ENCODE data around the gene RHOJ.
"Not testable (repeated sequence)": the region's sequence is repeated elsewhere in the genome, so short reads cannot be mapped to it uniquely, and the experiment has no call there.

Gene RHOJ

GRCh38 chr14:63204407-63205043 is at the start of gene RHOJ:
TSS of gene RHOJ (plus strand) at chr14:63204443. CDS start at chr14:63204870, 427 bp downstream.
- in situ Hi-C loops (cut with MboI; ENCODE audit: low sequenced_read_pairs) = no loop called here

- in situ Hi-C loops (cut with MboI; ENCODE audit: low sequenced_read_pairs) = no loop called here
Measured at GRCh38 chr14:63155511-63156185, 48.6 kb upstream of the RHOJ start.

DNA sequence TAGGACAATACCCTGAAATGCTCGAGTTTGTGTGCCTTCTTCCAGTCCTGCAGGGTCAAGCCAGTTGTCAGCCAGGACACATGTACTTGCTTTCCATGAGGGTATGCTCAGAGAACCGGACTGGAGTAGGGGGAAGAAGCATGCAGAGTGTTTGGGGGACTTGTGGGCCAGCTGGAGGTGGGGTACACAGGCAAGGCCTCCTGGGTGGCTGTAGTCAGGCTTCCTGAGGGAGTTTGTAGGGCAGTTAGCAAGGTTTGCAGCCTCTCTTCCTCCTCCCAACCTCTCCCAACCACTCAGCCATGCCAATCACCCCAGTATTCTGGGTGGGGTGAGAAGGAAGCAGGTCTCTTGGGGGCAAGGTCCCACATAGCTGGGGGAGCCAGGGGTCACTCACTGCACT is 47.0 kb upstream of the RHOJ start:
- in situ Hi-C loops (cut with MboI; ENCODE audit: low sequenced_read_pairs) = no loop called here

- in situ Hi-C loops (cut with MboI; ENCODE audit: low sequenced_read_pairs) = no loop called here
Measured at GRCh38 chr14:63163306-63163705, 40.9 kb upstream of the RHOJ start.

- in situ Hi-C loops (cut with MboI; ENCODE audit: low sequenced_read_pairs) = no loop called here
Measured at GRCh38 chr14:63164108-63164683, 40.0 kb upstream of the RHOJ start.

DNA sequence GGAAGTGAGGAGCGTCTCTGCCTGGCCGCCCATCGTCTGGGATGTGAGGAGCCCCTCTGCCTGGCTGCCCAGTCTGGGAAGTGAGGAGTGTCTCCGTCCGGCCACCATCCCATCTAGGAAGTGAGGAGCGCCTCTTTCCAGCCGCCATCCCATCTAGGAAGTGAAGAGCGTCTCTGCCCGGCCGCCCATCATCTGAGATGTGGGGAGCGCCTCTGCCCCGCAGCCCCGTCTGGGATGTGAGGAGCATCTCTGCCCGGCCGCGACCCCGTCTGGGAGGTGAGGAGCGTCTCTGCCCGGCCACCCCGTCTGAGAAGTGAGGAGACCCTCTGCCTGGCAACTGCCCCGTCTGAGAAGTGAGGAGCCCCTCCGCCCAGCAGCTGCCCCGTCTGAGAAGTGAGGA is 39.0 kb upstream of the RHOJ start:
- in situ Hi-C loops (cut with MboI; ENCODE audit: low sequenced_read_pairs) = not testable (repeated sequence)

- in situ Hi-C loops (cut with MboI; ENCODE audit: low sequenced_read_pairs) = no loop called here
Measured at GRCh38 chr14:63167044-63167443, 37.2 kb upstream of the RHOJ start.

- in situ Hi-C loops (cut with MboI; ENCODE audit: low sequenced_read_pairs) = no loop called here
Measured at GRCh38 chr14:63174760-63175191, 29.5 kb upstream of the RHOJ start.

DNA sequence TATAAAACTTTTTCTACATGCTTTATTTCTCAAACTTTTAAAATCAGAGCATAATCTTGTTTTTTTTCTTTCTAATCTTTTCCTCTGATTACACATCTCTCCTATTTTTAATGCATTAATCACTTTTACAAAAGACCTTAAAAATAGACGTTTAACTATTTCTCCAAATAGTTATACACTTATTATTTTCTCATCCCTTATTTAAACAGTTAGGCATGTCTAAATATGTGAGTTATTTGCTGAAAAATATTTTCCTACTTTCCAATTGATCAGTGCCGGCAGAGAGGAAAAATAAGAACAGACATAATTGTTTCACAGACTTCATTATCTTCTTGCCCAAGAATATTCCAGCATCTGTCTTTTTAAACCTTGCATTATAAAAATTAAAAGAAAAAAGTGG is 28.7 kb upstream of the RHOJ start:
- in situ Hi-C loops (cut with MboI; ENCODE audit: low sequenced_read_pairs) = no loop called here

DNA sequence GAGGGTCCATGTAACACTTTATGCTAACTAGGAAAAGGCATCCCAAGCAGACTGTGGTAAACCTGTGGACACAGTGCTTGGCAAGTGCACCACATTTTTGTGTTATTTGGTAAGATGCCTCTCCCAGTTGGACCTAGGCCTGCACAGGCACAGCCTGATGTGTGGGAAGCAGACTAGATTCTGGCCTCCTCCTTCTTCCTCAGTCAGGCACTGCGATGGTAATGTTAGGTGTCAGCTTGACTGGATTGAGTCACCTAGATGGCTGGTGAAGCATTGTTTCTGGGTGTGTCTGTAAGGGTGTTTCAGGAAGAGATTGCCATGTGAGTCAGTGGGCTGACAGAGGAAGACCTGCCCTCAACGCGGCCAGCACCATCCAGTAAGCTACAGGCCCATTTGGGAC is 25.3 kb upstream of the RHOJ start:
- in situ Hi-C loops (cut with MboI; ENCODE audit: low sequenced_read_pairs) = no loop called here

GRCh38 chr14:63179383-63179782 is 24.9 kb upstream of the RHOJ start:
- in situ Hi-C loops (cut with MboI; ENCODE audit: low sequenced_read_pairs) = no loop called here

DNA sequence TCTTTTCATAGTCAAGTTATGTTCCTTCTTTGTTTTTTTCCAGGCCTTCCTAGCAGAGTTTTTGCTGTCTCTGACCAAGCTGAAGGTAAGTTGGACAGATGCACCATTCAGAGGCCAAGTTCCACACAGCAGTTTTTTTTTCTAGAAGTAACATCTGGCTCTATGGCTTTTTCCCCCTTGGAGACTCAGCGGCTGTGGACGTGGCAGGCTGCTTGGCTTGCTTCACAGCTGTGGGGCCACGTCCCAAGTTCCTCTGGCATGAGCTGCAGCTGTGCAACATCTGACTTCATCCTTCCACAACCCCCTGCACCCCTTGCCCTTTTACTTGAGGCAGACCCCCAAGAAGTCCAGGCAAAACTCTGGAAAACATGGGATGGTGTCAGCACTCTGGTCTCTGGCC is 24.2 kb upstream of the RHOJ start:
- in situ Hi-C loops (cut with MboI; ENCODE audit: low sequenced_read_pairs) = no loop called here

- in situ Hi-C loops (cut with MboI; ENCODE audit: low sequenced_read_pairs) = no loop called here
Measured at GRCh38 chr14:63182968-63183367, 21.3 kb upstream of the RHOJ start.

- in situ Hi-C loops (cut with MboI; ENCODE audit: low sequenced_read_pairs) = no loop called here
Measured at GRCh38 chr14:63186453-63186852, 17.8 kb upstream of the RHOJ start.

DNA sequence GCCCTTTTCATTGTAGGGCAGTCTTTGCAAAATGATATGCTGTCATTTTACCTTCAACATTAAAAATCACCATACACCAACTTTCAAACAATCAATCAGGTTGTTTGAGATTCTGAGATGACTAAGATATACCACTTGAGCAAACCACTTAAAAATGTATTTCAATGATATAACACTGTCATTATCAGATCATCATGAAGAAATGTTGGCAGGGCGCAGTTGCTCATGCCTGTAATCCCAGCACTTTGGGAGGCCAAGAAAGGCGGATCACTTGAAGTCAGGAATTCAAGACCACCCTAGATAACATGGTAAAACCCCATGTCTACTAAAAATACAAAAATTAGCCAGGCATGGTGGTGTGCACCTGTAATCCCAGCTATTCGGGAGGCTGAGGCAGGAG is 13.0 kb upstream of the RHOJ start:
- in situ Hi-C loops (cut with MboI; ENCODE audit: low sequenced_read_pairs) = no loop called here

DNA sequence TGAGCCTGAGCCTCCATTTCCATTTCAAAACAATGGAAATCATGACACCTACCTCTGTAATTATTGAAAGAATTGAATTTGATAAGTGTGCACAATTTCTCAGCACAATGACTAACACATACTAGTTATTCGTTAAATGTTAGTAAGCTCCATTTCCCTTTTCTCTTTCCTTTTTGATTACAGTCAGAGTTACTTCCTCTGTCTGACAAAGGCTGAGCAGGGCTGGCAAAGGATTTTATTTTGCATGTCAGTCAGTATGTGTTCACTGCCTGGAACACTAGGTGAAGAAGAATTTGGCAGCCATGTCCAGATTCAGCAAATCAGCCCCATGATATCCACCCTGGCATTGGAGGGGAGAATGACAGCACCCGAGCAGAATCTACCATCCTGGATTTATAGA is 12.2 kb upstream of the RHOJ start:
- in situ Hi-C loops (cut with MboI; ENCODE audit: low sequenced_read_pairs) = no loop called here

DNA sequence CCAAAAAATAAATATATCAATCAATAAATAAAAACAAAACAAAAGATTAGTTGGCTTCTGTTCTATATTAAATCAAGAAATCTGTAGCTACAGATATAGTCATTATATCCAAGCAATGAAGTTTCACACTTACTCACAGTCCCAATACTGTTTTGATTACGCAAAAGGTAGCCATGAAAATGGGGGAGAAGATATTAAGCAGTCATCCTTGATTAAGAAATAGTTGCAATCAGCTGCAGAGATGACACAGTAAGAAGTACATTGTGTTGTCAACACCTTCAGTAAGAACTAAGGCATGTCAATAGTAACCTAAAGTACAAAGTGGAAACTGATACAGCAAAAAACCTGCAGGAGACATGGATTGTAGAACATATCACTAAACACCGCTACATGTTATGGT is 11.0 kb upstream of the RHOJ start:
- in situ Hi-C loops (cut with MboI; ENCODE audit: low sequenced_read_pairs) = no loop called here

- in situ Hi-C loops (cut with MboI; ENCODE audit: low sequenced_read_pairs) = no loop called here
Measured at GRCh38 chr14:63200035-63200740, 4.1 kb upstream of the RHOJ start.

GRCh38 chr14:63200767-63201166 is 3.5 kb upstream of the RHOJ start:
- in situ Hi-C loops (cut with MboI; ENCODE audit: low sequenced_read_pairs) = no loop called here

- in situ Hi-C loops (cut with MboI; ENCODE audit: low sequenced_read_pairs) = no loop called here
Measured at GRCh38 chr14:63203015-63203414, 1.2 kb upstream of the RHOJ start.

GRCh38 chr14:63203618-63204406 is 431 bp upstream of the RHOJ start:
- in situ Hi-C loops (cut with MboI; ENCODE audit: low sequenced_read_pairs) = no loop called here

All from HL-60/S4 (cell line).